Esophagus muscularis mucosa (tissue), 4 donors: ENCODE results near the gene OFD1. TPM values are rescaled to one million over a fixed set of nuclear protein-coding genes. Genes with fewer than 3 reads are reported as not detected.
A peak's percentile ranks its signal among the peaks of the same experiment; 100 is the strongest.

Experiments used
- DNase-seq: peaks from one replicate; pipeline ENCODE4 v3.0.0-alpha.2; 2017; ENCODE audit errors: extremely low spot score
- H3K27ac ChIP-seq, 4 donors: fragments of 200-600 bp; sonication (generic); replicated peaks in 1 of 4; 1 replicate in 3 of 4; 2 replicates in 1 of 4; pipeline ENCODE4 v1.5.1; 2016 to 2019; ENCODE audit warnings: mild to moderate bottlenecking in 1 of 4
- H3K27me3 ChIP-seq, 4 donors: fragments of 200-600 bp; sonication (generic); one replicate each; pipeline versions ENCODE4 v1.5.1 to v1.6.0; 2016 to 2019
- H3K36me3 ChIP-seq, 4 donors: fragments of 200-600 bp; sonication (generic); one replicate each; pipeline ENCODE4 v1.5.1; 2016 to 2019
- H3K4me1 ChIP-seq, 4 donors: fragments of 200-600 bp; sonication (generic); one replicate each; pipeline ENCODE4 v1.5.1; 2016 to 2019
- H3K4me3 ChIP-seq, 4 donors: fragments of 200-600 bp; sonication (generic); 1 replicate in 2 of 4; 2 replicates in 2 of 4; pipeline ENCODE4 v1.5.1; 2016 to 2019; ENCODE audit warnings: mild to moderate bottlenecking in 4 of 4, moderate library complexity in 1 of 4
- H3K9me3 ChIP-seq, 4 donors: fragments of 200-600 bp; sonication (generic); 1 replicate in 3 of 4; 2 replicates in 1 of 4; pipeline ENCODE4 v1.5.1; 2016 to 2019
- EP300 ChIP-seq: sonication (generic); formaldehyde crosslinking; IDR thresholded peaks from one replicate; pipeline ENCODE4 v1.6.1; 2017; ENCODE audit warnings: antibody characterized with exemption
- POLR2A ChIP-seq: fragments of 450-650 bp; IDR thresholded peaks from one replicate; pipeline ENCODE4 v1.6.1; 2017; ENCODE audit warnings: antibody characterized with exemption, moderate library complexity, mild to moderate bottlenecking, low read depth
- POLR2AphosphoS5 ChIP-seq, 2 donors: sonication (generic); formaldehyde crosslinking; IDR thresholded peaks; one replicate each; pipeline ENCODE4 v1.6.1; 2017; ENCODE audit warnings: antibody characterized with exemption in 2 of 2
- WGBS: methylation state at CpG from one replicate; pipeline ENCODE4 v1.1.5; 2018; 5-methylcytosine and 5-hydroxymethylcytosine counted together
- intact Hi-C: fragments of 100-400 bp; cut with DNase I; formaldehyde crosslinking; loops from one replicate; pipeline ENCODE4 v1.15.1; 2023
- total RNA-seq, 4 donors: library from RNA; depleted of rRNA; stranded (reverse); fragments of >200 nt; gene quantifications; one replicate each; pipeline versions ENCODE4 v1.1.0 to v1.2.1, GENCODE V29; 2016
- TF ChIP-seq, protein P1 (sequence below), 3 experiments: fragments of 200-600 bp in 2 of 3; fragments of 450-650 bp in 1 of 3; sonication (generic) in 2 of 3; IDR thresholded peaks; one replicate each; pipeline ENCODE4 v1.5.1; 2017 to 2019; ENCODE audit warnings: antibody characterized with exemption in 3 of 3, mild to moderate bottlenecking in 2 of 3, moderate library complexity in 1 of 3

OFD1 gene
- total RNA-seq, 4 donors from 2014 or later, result 12.6 to 17.2 (median 14.8) TPM

GRCh38 chrX:13760426-13760825, 25.9 kb downstream of the OFD1 start:
- H3K4me1 ChIP-seq, result peaks cover 6 to 27% (median 12%) of the 10 kb centered on the region in 4 donors
- no peaks in the 10 kb centered on the region for H3K27me3 ChIP-seq
- 82% methylated on average over 13 of the region's 13 CpGs for WGBS
- H3K27ac ChIP-seq, result no peak overlapping the region
- TF ChIP-seq EP300 (no peak), POLR2A (no peak), POLR2AphosphoS5 (IDR thresholded peaks at IDR 0.05) (no peak)
- TF ChIP-seq, protein P1, sequence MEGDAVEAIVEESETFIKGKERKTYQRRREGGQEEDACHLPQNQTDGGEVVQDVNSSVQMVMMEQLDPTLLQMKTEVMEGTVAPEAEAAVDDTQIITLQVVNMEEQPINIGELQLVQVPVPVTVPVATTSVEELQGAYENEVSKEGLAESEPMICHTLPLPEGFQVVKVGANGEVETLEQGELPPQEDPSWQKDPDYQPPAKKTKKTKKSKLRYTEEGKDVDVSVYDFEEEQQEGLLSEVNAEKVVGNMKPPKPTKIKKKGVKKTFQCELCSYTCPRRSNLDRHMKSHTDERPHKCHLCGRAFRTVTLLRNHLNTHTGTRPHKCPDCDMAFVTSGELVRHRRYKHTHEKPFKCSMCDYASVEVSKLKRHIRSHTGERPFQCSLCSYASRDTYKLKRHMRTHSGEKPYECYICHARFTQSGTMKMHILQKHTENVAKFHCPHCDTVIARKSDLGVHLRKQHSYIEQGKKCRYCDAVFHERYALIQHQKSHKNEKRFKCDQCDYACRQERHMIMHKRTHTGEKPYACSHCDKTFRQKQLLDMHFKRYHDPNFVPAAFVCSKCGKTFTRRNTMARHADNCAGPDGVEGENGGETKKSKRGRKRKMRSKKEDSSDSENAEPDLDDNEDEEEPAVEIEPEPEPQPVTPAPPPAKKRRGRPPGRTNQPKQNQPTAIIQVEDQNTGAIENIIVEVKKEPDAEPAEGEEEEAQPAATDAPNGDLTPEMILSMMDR (IDR thresholded peaks at IDR 0.05), result no peak
- intact Hi-C loops, result no loop called here
- no peak overlapping the region for H3K4me3 ChIP-seq
- peaks cover 0 to 60% (median 43%) of the 10 kb centered on the region in 4 donors for H3K36me3 ChIP-seq
- DNase-seq, result no peak
- H3K9me3 ChIP-seq, result no peaks in the 10 kb centered on the region

DNA sequence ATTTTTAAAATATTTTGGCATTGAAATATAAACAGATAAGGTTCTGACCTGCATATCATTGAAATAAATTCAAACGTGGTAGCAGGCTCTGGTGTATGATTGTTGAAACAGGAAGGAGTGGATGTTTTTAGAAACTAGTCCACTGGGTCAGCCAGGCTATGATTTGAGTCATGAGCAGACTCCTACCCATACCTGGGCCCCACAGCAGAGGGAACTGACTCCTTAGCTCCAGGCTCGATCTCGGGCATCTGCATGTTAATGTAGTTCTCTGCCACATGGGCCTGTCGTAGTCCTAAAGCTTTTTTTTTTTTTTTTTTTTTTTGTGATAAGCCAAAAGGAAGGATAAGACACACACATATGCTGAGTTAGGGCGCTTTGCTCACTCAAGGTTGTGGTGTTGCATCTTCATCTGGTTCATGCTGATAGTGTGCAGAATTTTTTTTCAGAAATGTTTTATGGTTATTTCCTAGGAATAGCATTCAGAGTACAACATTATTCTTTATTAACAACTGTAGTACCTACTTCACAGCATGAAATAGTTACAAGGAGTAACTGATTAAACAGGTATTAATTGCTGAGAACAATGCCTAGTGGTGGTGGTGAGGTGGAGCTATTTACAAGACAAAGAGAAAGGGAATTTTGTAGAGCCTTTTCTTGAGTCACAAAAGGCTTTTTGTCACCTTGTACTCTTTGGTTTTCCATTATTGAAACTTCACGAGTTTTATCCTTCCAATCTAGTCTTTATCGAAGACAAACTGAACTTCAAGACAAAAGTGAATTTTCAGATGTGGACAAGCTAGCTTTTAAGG, 27.3 kb downstream of the OFD1 start:
- no peak for DNase-seq
- peak overlapping the region in 1 of 4 donors; percentile 18 for H3K27ac ChIP-seq
- peaks cover 0 to 54% (median 40%) of the 10 kb centered on the region in 4 donors for H3K36me3 ChIP-seq
- 72% methylated on average over 7 of the region's 7 CpGs for WGBS
- no peak overlapping the region for H3K4me3 ChIP-seq
- no peaks in the 10 kb centered on the region for H3K27me3 ChIP-seq
- TF ChIP-seq POLR2AphosphoS5 (IDR thresholded peaks at IDR 0.05), result no peak
- TF ChIP-seq, protein P1 (IDR thresholded peaks at IDR 0.05), result no peak
- no peak for TF ChIP-seq EP300
- TF ChIP-seq POLR2A, result no peak
- peaks cover 6 to 27% (median 14%) of the 10 kb centered on the region in 4 donors for H3K4me1 ChIP-seq
- intact Hi-C loops, result no loop called here
- no peaks in the 10 kb centered on the region for H3K9me3 ChIP-seq

DNA sequence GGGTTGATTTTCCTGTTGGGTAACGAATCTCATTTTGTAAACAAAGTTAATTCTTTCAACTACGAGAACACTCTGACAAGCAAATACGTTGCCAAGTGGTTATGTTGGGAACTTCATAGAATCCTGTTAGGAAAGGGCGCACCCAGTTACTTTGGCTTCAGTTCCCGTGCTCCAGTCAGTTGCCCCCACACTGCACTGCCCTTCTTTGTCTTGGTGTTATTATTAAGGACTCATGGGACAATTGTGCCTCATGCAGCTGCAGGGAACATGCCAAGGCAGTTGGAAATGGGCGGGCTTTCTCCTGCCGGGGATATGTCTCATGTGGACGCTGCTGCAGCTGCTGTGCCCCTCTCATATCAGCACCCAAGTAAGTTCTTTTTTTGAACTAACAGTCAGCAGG, 28.9 kb downstream of the OFD1 start:
- no peak for DNase-seq
- Histone ChIP-seq H3K36me3 (peaks cover 0 to 48% (median 41%) of the 10 kb centered on the region in 4 donors), H3K4me3 (peak overlapping the region in 1 of 4 donors; percentile 12), H3K9me3 (no peaks in the 10 kb centered on the region), H3K27ac (peak overlapping the region in 3 of 4 donors; percentile 23 to 55 (median 33)), H3K4me1 (peaks cover 6 to 27% (median 14%) of the 10 kb centered on the region in 4 donors), H3K27me3 (no peaks in the 10 kb centered on the region)
- intact Hi-C loops, result no loop called here
- 69% methylated on average over 8 of the region's 8 CpGs for WGBS
- TF ChIP-seq, protein P1 (IDR thresholded peaks at IDR 0.05), result peak in 1 of 3 experiments; percentile 15
- TF ChIP-seq POLR2A (no peak), POLR2AphosphoS5 (IDR thresholded peaks at IDR 0.05) (peak; percentile 44 to 45)

- Histone ChIP-seq H3K9me3 (no peaks in the 10 kb centered on the region), H3K4me1 (peaks cover 6 to 27% (median 14%) of the 10 kb centered on the region in 4 donors), H3K27me3 (no peaks in the 10 kb centered on the region), H3K36me3 (peaks cover 0 to 46% (median 42%) of the 10 kb centered on the region in 4 donors), H3K27ac (peak overlapping the region; percentile 15 to 55 (median 28)), H3K4me3 (no peak overlapping the region)
- WGBS, result 65% methylated on average over 7 of the region's 7 CpGs
- intact Hi-C loops, result no loop called here
- TF ChIP-seq POLR2A, result no peak
- DNase-seq, result no peak
These were observed 29.7 kb downstream of the OFD1 start for GRCh38 chrX:13764281-13764680.

GRCh38 chrX:13764765-13765164, 30.2 kb downstream of the OFD1 start:
- H3K4me1 ChIP-seq, result peaks cover 6 to 27% (median 14%) of the 10 kb centered on the region in 4 donors
- intact Hi-C loops, result no loop called here
- DNase-seq, result no peak
- peaks cover 0 to 46% (median 44%) of the 10 kb centered on the region in 4 donors for H3K36me3 ChIP-seq
- WGBS, result 68% methylated on average over 6 of the region's 6 CpGs
- H3K4me3 ChIP-seq, result no peak overlapping the region
- H3K9me3 ChIP-seq, result no peaks in the 10 kb centered on the region
- TF ChIP-seq, protein P1 (IDR thresholded peaks at IDR 0.05), result peak in 1 of 3 experiments; percentile 13
- TF ChIP-seq POLR2AphosphoS5 (IDR thresholded peaks at IDR 0.05), result no peak
- peak overlapping the region; percentile 15 to 55 (median 28) for H3K27ac ChIP-seq
- H3K27me3 ChIP-seq, result no peaks in the 10 kb centered on the region
